RWPE2 (cell line): ENCODE data around the gene EFNA1.

Experiments
- ATAC-seq: fragments of 200-7000 bp; cut with Tn5 transposase; 3 replicates; pipeline ENCODE4 v1.9.1; 2021; ENCODE audit warnings: low read depth
- DNase-seq: peaks from one replicate; pipeline ENCODE4 v3.0.0-alpha.2; 2020; ENCODE audit warnings: low spot score
- H3K27ac ChIP-seq: fragments of 450-650 bp; 2 replicates; pipeline ENCODE4 v1.5.1; 2017; ENCODE audit warnings: mild to moderate bottlenecking; ENCODE audit not compliant: poor library complexity, severe bottlenecking
- H3K27me3 ChIP-seq: fragments of 250-450 bp; sonication (Bioruptor Pico); 2 replicates; pipeline ENCODE4 v1.5.1; 2021; ENCODE audit warnings: mild to moderate bottlenecking, moderate library complexity; ENCODE audit not compliant: insufficient read depth, poor library complexity, severe bottlenecking
- H3K36me3 ChIP-seq: fragments of 250-450 bp; sonication (Bioruptor Pico); 2 replicates; pipeline ENCODE4 v1.5.1; 2020; ENCODE audit warnings: low read depth, mild to moderate bottlenecking, moderate library complexity
- H3K4me1 ChIP-seq: fragments of 250-450 bp; sonication (Bioruptor Pico); 2 replicates; pipeline ENCODE4 v1.5.1; 2021; ENCODE audit warnings: mild to moderate bottlenecking, moderate library complexity; ENCODE audit not compliant: insufficient read depth, poor library complexity, severe bottlenecking
- H3K4me3 ChIP-seq: fragments of 250-450 bp; sonication (Bioruptor Pico); 2 replicates; pipeline ENCODE4 v1.5.1; 2021; ENCODE audit warnings: mild to moderate bottlenecking, moderate library complexity; ENCODE audit not compliant: severe bottlenecking
- H3K9me3 ChIP-seq: fragments of 250-450 bp; sonication (Bioruptor Pico); 2 replicates; pipeline ENCODE4 v1.5.1; 2021; ENCODE audit warnings: mild to moderate bottlenecking, moderate library complexity; ENCODE audit not compliant: severe bottlenecking
- CTCF ChIP-seq: fragments of 450-650 bp; IDR thresholded peaks from one replicate; pipeline ENCODE4 v1.5.1; 2017; ENCODE audit warnings: mild to moderate bottlenecking, moderate library complexity; ENCODE audit not compliant: poor library complexity, severe bottlenecking

The EFNA1 gene

GRCh38 chr1:155178441-155179111 is 50.9 kb downstream of the EFNA1 start:
- Histone ChIP-seq H3K9me3 (no peaks in the 10 kb centered on the region), H3K4me3 (no peak overlapping the region), H3K27ac (no peak overlapping the region), H3K27me3 (no peaks in the 10 kb centered on the region), H3K36me3 (peaks cover 33% of the 10 kb centered on the region), H3K4me1 (no peaks in the 10 kb centered on the region)
- DNase-seq (peak; percentile 35), ATAC-seq (no peak)
- no peak for TF ChIP-seq CTCF

- no peak for ATAC-seq
- Histone ChIP-seq H3K4me3 (no peak overlapping the region), H3K27ac (no peak overlapping the region)
Measured at GRCh38 chr1:155179112-155180031, 51.7 kb downstream of the EFNA1 start.

GRCh38 chr1:155181371-155182051 is 53.8 kb downstream of the EFNA1 start:
- Histone ChIP-seq H3K4me3 (no peak overlapping the region), H3K4me1 (no peaks in the 10 kb centered on the region), H3K27me3 (no peaks in the 10 kb centered on the region), H3K36me3 (peaks cover 33% of the 10 kb centered on the region), H3K9me3 (no peaks in the 10 kb centered on the region), H3K27ac (no peak overlapping the region)
- DNase-seq (no peak), ATAC-seq (no peak)
- no peak for TF ChIP-seq CTCF

More at GRCh38 chr1:155179112-155180031, 51.7 kb downstream of the EFNA1 start:
- Histone ChIP-seq H3K9me3 (no peaks in the 10 kb centered on the region), H3K36me3 (peaks cover 33% of the 10 kb centered on the region), H3K4me1 (no peaks in the 10 kb centered on the region), H3K27me3 (no peaks in the 10 kb centered on the region)
- no peak for TF ChIP-seq CTCF
- peak; percentile 69 for DNase-seq

GRCh38 chr1:155182052-155182550 is 54.4 kb downstream of the EFNA1 start:
- Histone ChIP-seq H3K27me3 (no peaks in the 10 kb centered on the region), H3K9me3 (no peaks in the 10 kb centered on the region), H3K4me1 (no peaks in the 10 kb centered on the region), H3K36me3 (peaks cover 28% of the 10 kb centered on the region), H3K27ac (no peak overlapping the region), H3K4me3 (no peak overlapping the region)
- DNase-seq (no peak), ATAC-seq (no peak)
- TF ChIP-seq CTCF, result no peak
